ENCODE measurements around the gene PPP1R3F.
"Not testable (repeated sequence)": the region's sequence is repeated elsewhere in the genome, so short reads cannot be mapped to it uniquely, and the experiment has no call there.

The PPP1R3F gene

DNA sequence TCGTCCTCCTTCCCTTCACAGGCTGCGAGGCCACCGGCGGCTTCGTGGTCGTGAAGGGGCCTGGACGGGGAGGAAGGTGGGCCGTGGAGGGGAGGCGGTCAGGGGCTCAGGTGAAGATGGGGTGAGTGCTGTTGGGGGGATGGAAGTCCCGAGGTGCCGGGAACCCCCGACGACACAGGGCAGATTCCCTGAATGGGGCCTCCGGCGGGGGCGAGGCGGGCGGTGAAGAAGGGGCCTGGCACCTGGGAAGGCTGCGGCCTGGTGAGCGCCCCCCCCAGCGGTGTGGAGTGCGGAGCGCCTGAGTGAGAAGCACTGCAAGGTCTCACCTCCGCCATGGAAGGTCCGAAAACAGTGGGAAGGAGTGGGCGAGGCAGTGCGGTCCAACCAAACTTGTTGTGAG lies 52.7 kb downstream of the PPP1R3F start:
- not testable (repeated sequence) for DNase-seq

DNA sequence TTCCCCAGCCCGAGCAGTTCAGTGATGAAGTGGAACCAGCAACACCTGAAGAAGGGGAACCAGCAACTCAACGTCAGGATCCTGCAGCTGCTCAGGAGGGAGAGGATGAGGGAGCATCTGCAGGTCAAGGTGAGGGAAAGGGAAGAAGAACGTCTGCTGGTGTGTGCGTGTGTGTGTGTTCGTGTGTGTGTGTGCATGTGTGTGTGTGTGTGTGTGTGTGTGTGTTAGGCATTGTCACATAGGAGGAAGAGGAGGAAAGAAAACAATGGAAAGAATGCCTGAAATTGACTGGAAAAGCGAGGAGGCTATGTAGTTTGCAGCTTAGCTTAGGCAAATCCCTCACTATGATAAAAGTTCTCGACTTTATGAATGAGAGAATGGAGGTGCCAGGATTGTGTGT lies 54.1 kb downstream of the PPP1R3F start:
- DNase-seq: not testable (repeated sequence)

DNA sequence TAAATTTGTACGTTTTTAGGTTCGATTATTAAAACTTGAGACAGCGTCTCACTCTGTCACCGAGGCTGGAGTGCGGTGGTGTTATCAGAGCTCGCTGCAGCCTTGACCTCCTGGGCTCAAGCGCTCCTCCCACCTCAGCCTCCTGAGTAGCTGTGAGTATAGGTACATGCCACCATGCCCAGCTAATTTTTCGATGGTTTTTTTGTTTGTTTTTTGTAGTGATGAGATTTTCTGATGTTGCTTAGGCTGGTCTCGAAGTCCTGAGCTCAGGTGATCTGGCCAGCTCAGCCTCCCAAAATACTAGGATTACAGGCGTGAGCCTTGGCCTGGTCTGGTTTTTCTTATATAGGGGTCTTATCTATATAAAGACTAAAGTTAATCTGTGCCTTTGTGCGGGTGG lies 60.8 kb downstream of the PPP1R3F start:
- not testable (repeated sequence) for DNase-seq

DNA sequence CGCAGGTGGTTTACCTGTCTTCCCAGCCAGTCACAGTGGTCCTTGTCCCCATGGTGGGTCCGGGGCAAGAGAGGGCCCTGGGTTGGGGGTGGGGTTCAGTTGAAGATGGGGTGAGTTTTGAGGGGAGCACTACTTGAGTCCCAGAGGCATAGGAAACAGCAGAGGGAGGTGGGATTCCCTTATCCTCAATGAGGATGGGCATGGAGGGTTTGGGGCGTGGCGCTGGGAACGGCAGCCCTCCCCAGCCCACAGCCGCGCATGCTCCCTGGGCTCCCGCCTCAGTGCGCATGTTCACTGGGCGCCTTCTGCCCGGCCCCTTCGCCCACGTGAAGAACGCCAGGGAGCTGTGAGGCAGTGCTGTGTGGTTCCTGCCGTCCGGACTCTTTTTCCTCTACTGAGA lies 61.7 kb downstream of the PPP1R3F start, which contains the start of gene GAGE13:
Gene GAGE13, plus strand, starts transcription at position 301 of the 400 bp plus-strand sequence. CDS start 1,156 bp downstream, outside the sequence.
- DNase-seq: not testable (repeated sequence)

DNA sequence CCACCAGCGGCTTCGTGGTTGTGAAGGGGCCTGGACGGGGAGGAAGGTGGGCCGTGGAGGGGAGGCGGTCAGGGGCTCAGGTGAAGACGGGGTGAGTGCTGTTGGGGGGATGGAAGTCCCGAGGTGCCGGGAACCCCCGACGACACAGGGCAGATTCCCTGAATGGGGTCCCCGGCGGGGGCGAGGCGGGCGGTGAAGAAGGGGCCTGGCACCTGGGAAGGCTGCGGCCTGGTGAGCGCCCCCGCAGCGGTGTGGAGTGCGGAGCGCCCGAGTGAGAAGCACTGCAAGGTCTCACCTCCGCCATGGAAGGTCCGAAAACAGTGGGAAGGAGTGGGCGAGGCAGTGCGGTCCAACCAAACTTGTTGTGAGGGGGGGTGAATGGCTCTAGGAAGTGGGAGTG lies 62.2 kb downstream of the PPP1R3F start:
- not testable (repeated sequence) for DNase-seq

Measured in Kasumi-1 (cell line).